GM21381 (cell line): ENCODE results near the gene ACAP2.

Source experiments
- ATAC-seq: cut with Tn5 transposase; IDR thresholded peaks from one replicate; pipeline ENCODE4 v1.9.1; 2021; ENCODE audit warnings: mild to moderate bottlenecking, moderate library complexity; ENCODE audit not compliant: unreplicated experiment

The ACAP2 gene

DNA sequence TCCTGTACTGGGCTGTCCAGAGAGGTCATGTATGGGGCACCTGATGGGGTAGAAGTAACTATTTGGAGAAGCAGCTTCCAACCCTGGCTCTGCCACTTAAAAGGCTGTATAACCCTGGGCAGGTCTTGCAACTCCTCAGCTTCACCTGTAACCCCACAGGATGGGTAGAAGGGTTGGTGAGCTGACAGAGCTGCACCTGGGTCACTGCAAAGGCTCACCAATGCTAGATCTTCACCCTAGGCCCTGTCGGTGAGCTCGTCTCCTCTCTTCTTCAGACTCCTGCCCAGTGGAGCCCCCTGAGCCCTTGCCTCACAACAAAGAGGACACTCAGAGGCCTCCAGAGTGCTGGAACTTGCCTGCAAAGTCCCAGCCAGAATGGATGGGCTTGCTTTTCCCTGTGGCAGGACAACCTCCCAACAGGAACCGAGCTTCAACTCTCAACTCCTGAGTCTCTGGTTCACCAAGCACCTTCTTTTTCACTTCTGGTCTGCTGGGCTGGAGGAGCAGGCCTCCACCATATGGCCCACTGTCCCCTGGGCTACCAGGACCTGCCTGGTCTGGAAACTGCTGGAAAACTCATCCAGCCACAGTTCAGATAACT is 217.7 kb downstream of the ACAP2 start:
- no peak for ATAC-seq
